Cardiac muscle cell (in vitro differentiated cells and primary cell): ENCODE results near the gene IKZF5. TPM values are rescaled to one million over a fixed set of nuclear protein-coding genes. Genes with fewer than 3 reads are reported as not detected.

Source experiments
- DNase-seq, 2 donors: peaks; one replicate each; pipeline versions ENCODE4 v3.0.0 to v3.0.0-alpha.2; 2010 to 2017; ENCODE audit warnings: low read depth in 1 of 2, low spot score in 1 of 2
- H3K27ac ChIP-seq: fragments of 200-600 bp; sonication (generic); 2 replicates; pipeline ENCODE4 v1.5.1; 2016
- H3K27me3 ChIP-seq: fragments of 200-600 bp; sonication (generic); 2 replicates; pipeline ENCODE4 v1.6.0; 2016; ENCODE audit warnings: control low read depth
- H3K36me3 ChIP-seq: fragments of 200-600 bp; sonication (generic); 2 replicates; pipeline ENCODE4 v1.5.1; 2016; ENCODE audit warnings: control low read depth
- H3K4me1 ChIP-seq: fragments of 200-600 bp; sonication (generic); 2 replicates; pipeline ENCODE4 v1.8.1; 2017; ENCODE audit warnings: low read depth, mild to moderate bottlenecking, mixed run types
- H3K4me3 ChIP-seq: fragments of 200-600 bp; sonication (generic); 2 replicates; pipeline ENCODE4 v1.5.1; 2016; ENCODE audit warnings: mild to moderate bottlenecking
- H3K9me3 ChIP-seq: fragments of 200-600 bp; sonication (generic); 2 replicates; pipeline ENCODE4 v1.5.1; 2017; ENCODE audit warnings: low read depth, mild to moderate bottlenecking, control low read depth
- CTCF ChIP-seq: IDR thresholded peaks from 2 replicates; pipeline ENCODE4 v1.5.1; 2012; ENCODE audit warnings: low read depth, mild to moderate bottlenecking, low read length
- polyA plus RNA-seq: library from polyadenylated mRNA; unstranded; fragments of >200 nt; fragmentation: Nextera tagmentation; extraction: Ambion mirVana; gene quantifications from 2 replicates; pipeline ENCODE4 v1.2.1, GENCODE V29; 2016
- total RNA-seq: library from RNA; depleted of rRNA; stranded (reverse); fragments of >200 nt; gene quantifications from 2 replicates; pipeline ENCODE4 v1.2.3, GENCODE V29; 2016

The IKZF5 gene
- total and polyA plus RNA-seq, 2 experiments from 2014 or later, result 6.0 to 7.9 TPM

- Histone ChIP-seq H3K4me1 (no peaks in the 10 kb centered on the region), H3K27ac (no peak overlapping the region), H3K27me3 (no peaks in the 10 kb centered on the region), H3K9me3 (no peaks in the 10 kb centered on the region), H3K36me3 (no peaks in the 10 kb centered on the region), H3K4me3 (no peak overlapping the region)
- no peak for TF ChIP-seq CTCF
- no peak for DNase-seq
Observed at GRCh38 chr10:123019941-123020703, 11.5 kb upstream of the IKZF5 start.

GRCh38 chr10:123019264-123019663 is 10.7 kb upstream of the IKZF5 start:
- no peak for TF ChIP-seq CTCF
- Histone ChIP-seq H3K36me3 (no peaks in the 10 kb centered on the region), H3K27ac (no peak overlapping the region), H3K27me3 (no peaks in the 10 kb centered on the region), H3K4me3 (no peak overlapping the region), H3K9me3 (no peaks in the 10 kb centered on the region), H3K4me1 (no peaks in the 10 kb centered on the region)
- no peak for DNase-seq

GRCh38 chr10:123018531-123018930 is 9.9 kb upstream of the IKZF5 start:
- Histone ChIP-seq H3K4me3 (no peak overlapping the region), H3K9me3 (no peaks in the 10 kb centered on the region), H3K27me3 (no peaks in the 10 kb centered on the region), H3K27ac (no peak overlapping the region), H3K36me3 (no peaks in the 10 kb centered on the region), H3K4me1 (no peaks in the 10 kb centered on the region)
- no peak for DNase-seq
- TF ChIP-seq CTCF, result no peak

- H3K4me3 ChIP-seq, result no peak overlapping the region
- no peaks in the 10 kb centered on the region for H3K9me3 ChIP-seq
- H3K27me3 ChIP-seq, result no peaks in the 10 kb centered on the region
- H3K27ac ChIP-seq, result no peak overlapping the region
- H3K36me3 ChIP-seq, result no peaks in the 10 kb centered on the region
- H3K4me1 ChIP-seq, result no peaks in the 10 kb centered on the region
- no peak for DNase-seq
- TF ChIP-seq CTCF, result no peak
Observed at GRCh38 chr10:123017421-123018165, 9.0 kb upstream of the IKZF5 start.

- Histone ChIP-seq H3K27ac (no peak overlapping the region), H3K36me3 (no peaks in the 10 kb centered on the region), H3K4me3 (no peak overlapping the region), H3K4me1 (no peaks in the 10 kb centered on the region), H3K27me3 (no peaks in the 10 kb centered on the region), H3K9me3 (no peaks in the 10 kb centered on the region)
- TF ChIP-seq CTCF, result no peak
- no peak for DNase-seq
Observed at GRCh38 chr10:123016228-123016627, 7.6 kb upstream of the IKZF5 start.
